Measurements from ENCODE around the gene GPR160. TPM values are rescaled to one million over a fixed set of nuclear protein-coding genes. Genes with fewer than 3 reads are reported as not detected.

Gene GPR160
- total RNA-seq (2014; rRNA removed; shearing (Covaris generic)): 55.7 and 77.0 TPM in 2 replicates
- polyA plus RNA-seq (2016; fragmentation: Nextera tagmentation; extraction: Ambion mirVana): 37.2 and 39.4 TPM in 2 replicates
- long read RNA-seq, transcript GPR160-201 (4 exons, 2,039 nt): major isoform, 21 of 28 reads
- long read RNA-seq, partial matches to known transcripts: 1 of 28 reads
- long read RNA-seq, other reads (novel, unspliced or antisense): 6 of 28 reads

GRCh38 chr3:170037463-170038433, at the start of gene GPR160:
TSS of gene GPR160 (plus strand) at chr3:170037995. CDS start at chr3:170083973, 45,978 bp downstream.
- Histone ChIP-seq H3K79me2 (replicated peaks; ENCODE audit: insufficient read depth) (peaks cover 8% of the 10 kb centered on the region; the same call in 1 of the 2 replicates), H3K27me3 (ENCODE audit: insufficient read depth) (no peaks in the 10 kb centered on the region), H2AFZ (peak within 1 kb of the TSS; percentile 94), H3K36me3 (ENCODE audit: insufficient read depth) (no peaks in the 10 kb centered on the region), H3K27ac (ENCODE audit: low read depth) (0 out of 2 replicates have a peak within 1 kb of the TSS, but pooled peaks have one; percentile 7), H4K20me1 (replicated peaks; ENCODE audit: insufficient read depth) (no peaks in the 10 kb centered on the region), H3K4me1 (ENCODE audit: insufficient read depth) (peaks cover 20% of the 10 kb centered on the region), H3F3A (replicated peaks; ENCODE audit: low read depth) (peaks cover 5% of the 10 kb centered on the region), H3K4me3 (peak within 1 kb of the TSS; percentile 89), H3K4me2 (peak within 1 kb of the TSS; percentile 97), H3K9me2 (ENCODE audit: insufficient read depth) (no peaks in the 10 kb centered on the region)
- peak; percentile 75 for ATAC-seq
- peak; percentile 94 for DNase-seq (ENCODE audit: low spot score)
- Mint-ChIP-seq H3K27me3 (ENCODE audit: insufficient read depth, low read depth, poor library complexity) (no peaks in the 10 kb centered on the region), H3K36me3 (ENCODE audit: low read depth) (peaks cover 6% of the 10 kb centered on the region; the same call in 2 of the 3 replicates), H3K4me1 (peaks cover 24% of the 10 kb centered on the region), H3K27ac (no peak within 1 kb of the TSS), H3K4me3 (peak within 1 kb of the TSS; percentile 79), H3K9me3 (no peaks in the 10 kb centered on the region)
- TF ChIP-seq CTCF (conservative IDR thresholded peaks at IDR 0.05; ENCODE audit: low read depth in 2 of 2) (peak; percentile 73 to 86), JUNB (IDR thresholded peaks at IDR 0.05; ENCODE audit: unreplicated experiment) (no peak), ZNF462 (CRISPR knock-in tag; IDR thresholded peaks at IDR 0.05) (no peak), EZH2phosphoT487 (IDR thresholded peaks at IDR 0.05; ENCODE audit: unreplicated experiment) (no peak), POLR2AphosphoS5 (IDR thresholded peaks at IDR 0.05; ENCODE audit: low read depth) (peak; percentile 60; the same call in 1 of the 2 replicates), EZH2 (IDR thresholded peaks at IDR 0.05; ENCODE audit: low read depth, unreplicated experiment) (no peak), STAT1 (IDR thresholded peaks at IDR 0.05; ENCODE audit: unreplicated experiment) (no peak), ZNF331 (CRISPR knock-in tag; IDR thresholded peaks at IDR 0.05; ENCODE audit: low read depth) (no peak)

Measured in GM23338 (cell line).